Heart left ventricle (tissue), 16 donors: ENCODE measurements around the gene CD300C. TPM values are rescaled to one million over a fixed set of nuclear protein-coding genes. Genes with fewer than 3 reads are reported as not detected.

Experiments
- ATAC-seq, 4 donors: fragments of 200-7000 bp; cut with Tn5 transposase; one replicate each; pipeline ENCODE4 v1.9.1; 2020 to 2022; ENCODE audit warnings: moderate library complexity in 4 of 4, mild to moderate bottlenecking in 3 of 4, moderate number of reproducible peaks in 1 of 4
- DNase-seq, 5 donors: peaks; one replicate each; pipeline ENCODE4 v3.0.0-alpha.2; 2020
- H3K27ac ChIP-seq, 12 donors: fragments of 200-600 bp; sonication (generic) in 4 of 12; one replicate each; pipeline versions ENCODE4 v1.5.0 to v1.8.0; 2016 to 2022; ENCODE audit warnings: mild to moderate bottlenecking in 2 of 12
- H3K27me3 ChIP-seq, 9 donors: fragments of 200-600 bp; sonication (generic) in 2 of 9; one replicate each; pipeline versions ENCODE4 v1.5.1 to v1.8.0; 2016 to 2022; ENCODE audit warnings: mild to moderate bottlenecking in 3 of 9
- H3K36me3 ChIP-seq, 9 donors: fragments of 200-600 bp; sonication (generic) in 2 of 9; one replicate each; pipeline versions ENCODE4 v1.5.0 to v1.8.0; 2018 to 2022; ENCODE audit warnings: mild to moderate bottlenecking in 2 of 9
- H3K4me1 ChIP-seq, 12 donors: fragments of 200-600 bp; sonication (generic) in 4 of 12; one replicate each; pipeline versions ENCODE4 v1.5.0 to v1.8.0; 2016 to 2022; ENCODE audit warnings: mild to moderate bottlenecking in 3 of 12
- H3K4me3 ChIP-seq, 12 donors: fragments of 200-600 bp; sonication (generic) in 4 of 12; one replicate each; pipeline versions ENCODE4 v1.5.0 to v1.8.0; 2017 to 2022; ENCODE audit warnings: mild to moderate bottlenecking in 9 of 12, moderate library complexity in 4 of 12
- H3K9me3 ChIP-seq, 12 donors: fragments of 200-600 bp; sonication (generic) in 4 of 12; one replicate each; pipeline versions ENCODE4 v1.5.0 to v1.8.0; 2016 to 2022; ENCODE audit warnings: mild to moderate bottlenecking in 1 of 12
- CTCF ChIP-seq, 12 donors: fragments of 200-600 bp; sonication (generic) in 4 of 12; IDR thresholded peaks; one replicate each; pipeline versions ENCODE4 v1.5.0 to v1.8.0; 2018 to 2022; ENCODE audit warnings: antibody characterized with exemption in 12 of 12, mild to moderate bottlenecking in 5 of 12
- POLR2A ChIP-seq, 2 donors: fragments of 450-650 bp; IDR thresholded peaks; one replicate each; pipeline ENCODE4 v1.6.1; 2017; ENCODE audit warnings: antibody characterized with exemption in 2 of 2, mild to moderate bottlenecking in 2 of 2, moderate library complexity in 2 of 2
- WGBS, 4 donors: extraction: QIAGEN DNeasy Blood & Tissue Kit in 2 of 4; methylation state at CpG; one replicate each; pipeline versions ENCODE4 v1.1.5 to v1.1.7; 2013 to 2018; 5-methylcytosine and 5-hydroxymethylcytosine counted together
- intact Hi-C, 10 donors: fragments of 100-400 bp; cut with DNase I; formaldehyde crosslinking; loops; one replicate each; pipeline versions ENCODE4 v1.11.1 to v1.14.2; 2022
- polyA plus RNA-seq, 2 donors: library from polyadenylated mRNA; stranded (reverse); fragments of 200-250 nt; gene quantifications; one replicate each; pipeline ENCODE4 v1.2.3, GENCODE V29; 2013
- total RNA-seq, 9 donors: library from RNA; depleted of rRNA in 2 of 9; stranded (reverse); fragments of >200 nt in 2 of 9; fragmentation: NEBNext Ultra II Directional in 3 of 9; extraction: Animal tissue kit (Norgen Biotek cat#: 25700) in 3 of 9; gene quantifications; one replicate each; pipeline versions ENCODE4 v1.1.0 to v1.2.4, GENCODE V29; 2016 to 2023
- donor health status: ischemic (EF 13 %, LVEDD 7.1; RV severe dilation, severe dysfunction).
- donor health status: healthy with polysubstance abuse.
- donor health status: DM: no; HTN: yes; CAD: no.
- donor health status: DM: no; HTN: no; CAD: no.
- donor health status: ischemic (EF 25% LVEDD 6.9; RV normal size, moderate dysfunction).
- donor health status: ischemic (EF 25% LVEDD 5.7; RV mildly dilated, moderate dysfunction).
- donor health status: healthy.
- donor health status: DM: yes; HTN: yes; CAD: no.
- donor health status: ischemic (EF 35%, LVEDD 5.7; RV mildly dilated, moderate dysfunction).
- donor health status: nonischemic (EF 11% LVEDD 7.7; RV severe dilation, severe dysfunction).
- donor health status: DM: yes; HTN: yes; CAD: no.
- donor health status: PGD.
- donor health status: ischemic (EF 29% LVEDD 5.4; RV normal size, mild dysfunction).
- donor health status: nonischemic (EF 23%, LVEDD 6.1; RV moderate dilation, normal function).

CD300C gene
- total and polyA plus RNA-seq, 11 donors, result 0.11 to 5.0 (median 0.61) TPM; not detected in 3

- intact Hi-C loops, result loop anchor here in 1 of 10 donors (10.0 kb wide), 1 partner anchor 195 kb away; no protein-coding TSS in a partner anchor
- WGBS, 4 donors, result 76 to 87% (median 80%) methylated on average over 3 of the region's 3 CpGs
- no peaks in the 10 kb centered on the region for H3K4me1 ChIP-seq
- no peaks in the 10 kb centered on the region for H3K9me3 ChIP-seq
- DNase-seq (no peak), ATAC-seq (no peak)
- H3K27ac ChIP-seq, result no peak overlapping the region
- TF ChIP-seq CTCF (IDR thresholded peaks at IDR 0.05), result no peak
- TF ChIP-seq POLR2A (IDR thresholded peaks at IDR 0.05), result no peak
- H3K36me3 ChIP-seq, result no peaks in the 10 kb centered on the region
- no peak overlapping the region for H3K4me3 ChIP-seq
- H3K27me3 ChIP-seq, result peaks cover 0 to 8% (median 0%) of the 10 kb centered on the region in 9 donors
Measured at GRCh38 chr17:74499992-74500391, 45.9 kb downstream of the CD300C start.

- no peaks in the 10 kb centered on the region for H3K36me3 ChIP-seq
- H3K27ac ChIP-seq, result no peak overlapping the region
- 60 to 63% (median 61%) methylated on average over 5 of the region's 5 CpGs for WGBS, 4 donors
- TF ChIP-seq CTCF (IDR thresholded peaks at IDR 0.05) (no peak), POLR2A (IDR thresholded peaks at IDR 0.05) (no peak)
- H3K27me3 ChIP-seq, result peaks cover 0 to 8% (median 0%) of the 10 kb centered on the region in 9 donors
- DNase-seq (no peak), ATAC-seq (no peak)
- H3K9me3 ChIP-seq, result no peaks in the 10 kb centered on the region
- H3K4me1 ChIP-seq, result peaks cover 0 to 4% (median 0%) of the 10 kb centered on the region in 12 donors
- H3K4me3 ChIP-seq, result no peak overlapping the region
- intact Hi-C loops, result loop anchor here in 1 of 10 donors (10.0 kb wide), 1 partner anchor 193 kb away; no protein-coding TSS in a partner anchor
Measured at GRCh38 chr17:74497471-74497870, 48.4 kb downstream of the CD300C start.

- Histone ChIP-seq H3K9me3 (no peaks in the 10 kb centered on the region), H3K4me3 (no peak overlapping the region), H3K27me3 (peaks cover 0 to 8% (median 0%) of the 10 kb centered on the region in 9 donors), H3K36me3 (no peaks in the 10 kb centered on the region), H3K4me1 (peaks cover 0 to 4% (median 0%) of the 10 kb centered on the region in 12 donors), H3K27ac (no peak overlapping the region)
- DNase-seq, result peak; percentile 58 to 81 (median 61)
- 31 to 42% (median 37%) methylated on average over 11 of the region's 11 CpGs for WGBS, 4 donors
- no peak for TF ChIP-seq POLR2A (IDR thresholded peaks at IDR 0.05)
- TF ChIP-seq CTCF (IDR thresholded peaks at IDR 0.05), result peak; percentile 75 to 92 (median 84)
- ATAC-seq, result peak in 3 of 4 donors; percentile 80 to 86 (median 81)
- intact Hi-C loops, result loop anchor here in 9 of 10 donors (1.0 to 10.0 kb wide), 6 partner anchors 125 to 191 kb away; partner anchors contain the start of gene GPR142 (in 2 of the 9)
Measured at GRCh38 chr17:74493331-74493833, 52.5 kb downstream of the CD300C start.

GRCh38 chr17:74491626-74492025 is 54.3 kb downstream of the CD300C start:
- peaks cover 0 to 4% (median 0%) of the 10 kb centered on the region in 12 donors for H3K4me1 ChIP-seq
- H3K27me3 ChIP-seq, result no peaks in the 10 kb centered on the region
- peak overlapping the region in 1 of 12 donors; percentile 8 for H3K27ac ChIP-seq
- intact Hi-C loops, result loop anchor here in 9 of 10 donors (2.0 to 10.0 kb wide), 5 partner anchors 123 to 189 kb away; partner anchors contain the start of gene GPR142 (in 2 of the 9)
- no peaks in the 10 kb centered on the region for H3K9me3 ChIP-seq
- TF ChIP-seq POLR2A (IDR thresholded peaks at IDR 0.05), result no peak
- TF ChIP-seq CTCF (IDR thresholded peaks at IDR 0.05), result no peak
- 84 to 90% (median 87%) methylated on average over 7 of the region's 7 CpGs for WGBS, 4 donors
- no peaks in the 10 kb centered on the region for H3K36me3 ChIP-seq
- no peak for DNase-seq
- H3K4me3 ChIP-seq, result no peak overlapping the region
- no peak for ATAC-seq

Other genes starting within 250 kb of the CD300C start
- 1 to 10 TPM in 1 of 9 donors, under 1 TPM in 6, not detected in 2; 0.12 to 3.0 (median 0.19) TPM for gene KIF19, start 219.9 kb downstream of the CD300C start, total RNA-seq
- gene KIF19, start 219.9 kb downstream of the CD300C start, polyA plus RNA-seq, result under 1 TPM; 0.18 to 0.46 TPM
- gene BTBD17, start 184.2 kb downstream of the CD300C start, total RNA-seq, result not detected
- not detected for gene BTBD17, start 184.2 kb downstream of the CD300C start, polyA plus RNA-seq
- not detected for gene GPR142, start 178.6 kb downstream of the CD300C start, total RNA-seq
- not detected for gene GPR142, start 178.6 kb downstream of the CD300C start, polyA plus RNA-seq
- gene GPRC5C, start 114.0 kb downstream of the CD300C start, total RNA-seq, result 10 to 100 TPM; 22.2 to 59.9 (median 39.2) TPM
- 10 to 100 TPM; 28.5 to 35.3 TPM for gene GPRC5C, start 114.0 kb downstream of the CD300C start, polyA plus RNA-seq
- gene CD300A, start 79.5 kb downstream of the CD300C start, total RNA-seq, result 10 to 100 TPM in 1 of 9 donors, 1 to 10 TPM in 6, under 1 TPM in 2; 0.64 to 23.2 (median 1.8) TPM
- 1 to 10 TPM in 1 of 2 donors, under 1 TPM in 1; 0.72 to 1.5 TPM for gene CD300A, start 79.5 kb downstream of the CD300C start, polyA plus RNA-seq
- gene CD300LB, start 14.6 kb downstream of the CD300C start, total RNA-seq, result 1 to 10 TPM in 1 of 9 donors, under 1 TPM in 5, not detected in 3; 0.14 to 2.3 (median 0.21) TPM
- under 1 TPM in 1 of 2 donors, not detected in 1; 0.40 TPM for gene CD300LB, start 14.6 kb downstream of the CD300C start, polyA plus RNA-seq
- gene CD300H, start 21.4 kb upstream of the CD300C start, total RNA-seq, result 1 to 10 TPM in 1 of 9 donors, under 1 TPM in 2, not detected in 6; 0.60 to 1.5 (median 0.77) TPM
- under 1 TPM in 1 of 2 donors, not detected in 1; 0.30 TPM for gene CD300H, start 21.4 kb upstream of the CD300C start, polyA plus RNA-seq
- not detected for gene CD300LD, start 46.2 kb upstream of the CD300C start, total RNA-seq
- not detected for gene CD300LD, start 46.2 kb upstream of the CD300C start, polyA plus RNA-seq
- 1 to 10 TPM in 3 of 9 donors, under 1 TPM in 5, not detected in 1; 0.19 to 8.6 (median 0.46) TPM for gene CD300E, start 77.6 kb upstream of the CD300C start, total RNA-seq
- 1 to 10 TPM in 1 of 2 donors, under 1 TPM in 1; 0.30 to 1.1 TPM for gene CD300E, start 77.6 kb upstream of the CD300C start, polyA plus RNA-seq
- gene CD300LF, start 166.8 kb upstream of the CD300C start, total RNA-seq, result 1 to 10 TPM in 2 of 9 donors, under 1 TPM in 5, not detected in 2; 0.20 to 7.0 (median 0.42) TPM
- gene CD300LF, start 166.8 kb upstream of the CD300C start, polyA plus RNA-seq, result under 1 TPM; 0.15 to 0.61 TPM
- gene RAB37, start 191.1 kb upstream of the CD300C start, total RNA-seq, result 1 to 10 TPM in 8 of 9 donors, under 1 TPM in 1; 0.76 to 3.6 (median 1.7) TPM
- 1 to 10 TPM in 1 of 2 donors, under 1 TPM in 1; 0.83 to 2.0 TPM for gene RAB37, start 191.1 kb upstream of the CD300C start, polyA plus RNA-seq
- gene NHERF1, start 202.5 kb upstream of the CD300C start, total RNA-seq, result 10 to 100 TPM; 11.6 to 42.2 (median 19.2) TPM
- 10 to 100 TPM in 1 of 2 donors, 1 to 10 TPM in 1; 7.5 to 37.7 TPM for gene NHERF1, start 202.5 kb upstream of the CD300C start, polyA plus RNA-seq
- 10 to 100 TPM in 7 of 9 donors, 1 to 10 TPM in 2; 7.9 to 22.9 (median 17.1) TPM for gene NAT9, start 230.2 kb upstream of the CD300C start, total RNA-seq
- gene NAT9, start 230.2 kb upstream of the CD300C start, polyA plus RNA-seq, result 10 to 100 TPM; 18.2 to 36.6 TPM